K562 (cell line): ENCODE results near the gene MS4A4E. TPM values are rescaled to one million over a fixed set of nuclear protein-coding genes. Genes with fewer than 3 reads are reported as not detected.

Experiments used
- ATAC-seq: fragments of 200-7000 bp; cut with Tn5 transposase; 3 replicates; pipeline ENCODE4 v1.9.1; 2020; ENCODE audit warnings: moderate library complexity
- BruUV-seq: library from RNA; stranded (reverse); fragments of 400-500 nt; replicated peaks from 2 replicates; lab custom pipeline; 2021; lab: Mats Ljungman, UMichigan
- CTCF ChIA-PET: fragments of 300-600 bp; formaldehyde crosslinking; extraction: SDS; loops from one replicate; lab custom pipeline; 2021; ENCODE audit warnings: low intra/inter-chr PET ratio; lab: Yijun Ruan, JAX
- POLR2A ChIA-PET: fragments of 300-600, 350-650 bp; sonication (Branson Sonifier 250); formaldehyde crosslinking; extraction: SDS; loops from one replicate; lab custom pipeline; 2021; ENCODE audit warnings: antibody characterized with exemption, inconsistent platforms; lab: Yijun Ruan, JAX
- DNase-seq, 4 experiments: peaks; one replicate each; pipeline versions ENCODE4 v3.0.0 to v3.0.0-alpha.2; 2011 to 2018; ENCODE audit warnings: low spot score in 3 of 4, mixed read lengths in 3 of 4; ENCODE audit errors: extremely low read depth in 1 of 4
- FAIRE-seq: peaks from 2 replicates; lab custom pipeline; 2011; peaks lifted over from hg19 to GRCh38; lab: Jason Lieb, UNC
- H2AFZ ChIP-seq: 2 replicates; pipeline ENCODE4 v1.6.0; 2011; ENCODE audit warnings: low read depth, low read length, control low read depth, inconsistent platforms
- H3K27ac ChIP-seq: fragments of 200-600 bp; 3 replicates; pipeline ENCODE4 v1.8.0; 2011; ENCODE audit warnings: low read depth, mild to moderate bottlenecking, control low read depth, inconsistent platforms, low read length, moderate library complexity, mixed read lengths; ENCODE audit errors: extremely low read depth
- H3K27me3 ChIP-seq, 2 experiments: fragments of 300-600 bp in 1 of 2; 2 replicates in 1 of 2; 3 replicates in 1 of 2; pipeline versions ENCODE4 v1.6.0 to v1.8.0; 2011; ENCODE audit warnings: inconsistent platforms in 2 of 2, low read length in 2 of 2, mild to moderate bottlenecking in 1 of 2, mixed read lengths in 1 of 2, moderate library complexity in 1 of 2; ENCODE audit not compliant: control insufficient read depth in 2 of 2, insufficient read depth in 2 of 2
- H3K36me3 ChIP-seq: fragments of 300-600 bp; 3 replicates; pipeline ENCODE4 v1.8.0; 2011; ENCODE audit warnings: mild to moderate bottlenecking, low read length, inconsistent platforms; ENCODE audit not compliant: control insufficient read depth, insufficient read depth
- H3K4me1 ChIP-seq, 2 experiments: fragments of 200-600 bp in 1 of 2; replicated peaks in 1 of 2; 2 replicates in 1 of 2; 3 replicates in 1 of 2; pipeline versions ENCODE4 v1.5.1 to v1.8.0; 2011; ENCODE audit warnings: inconsistent platforms in 2 of 2, low read length in 2 of 2, mild to moderate bottlenecking in 1 of 2, mixed read lengths in 1 of 2, moderate library complexity in 1 of 2; ENCODE audit not compliant: control insufficient read depth in 2 of 2, insufficient read depth in 2 of 2
- H3K4me2 ChIP-seq: 2 replicates; pipeline ENCODE4 v1.6.1; 2011; ENCODE audit warnings: low read length, control low read depth, inconsistent platforms, mixed read lengths; ENCODE audit not compliant: insufficient read depth
- H3K4me3 ChIP-seq: fragments of 200-600 bp; sonication (generic), shearing (Covaris generic); 2 replicates; pipeline ENCODE4 v1.5.1; 2016; ENCODE audit warnings: control low read depth, inconsistent platforms
- H3K79me2 ChIP-seq: fragments of 200-600 bp; 3 replicates; pipeline ENCODE4 v1.8.0; 2011; ENCODE audit warnings: low read length, inconsistent platforms; ENCODE audit not compliant: control insufficient read depth, insufficient read depth
- H3K9ac ChIP-seq, 2 experiments: 2 replicates each; pipeline versions ENCODE4 v1.6.0 to v1.6.1; 2011; ENCODE audit warnings: low read depth in 2 of 2, low read length in 2 of 2, control low read depth in 1 of 2, inconsistent platforms in 1 of 2, mild to moderate bottlenecking in 1 of 2, mixed read lengths in 1 of 2; ENCODE audit not compliant: insufficient read depth in 1 of 2
- H3K9me1 ChIP-seq: one replicate; pipeline ENCODE4 v1.6.0; 2011; ENCODE audit warnings: inconsistent platforms, mild to moderate bottlenecking, low read length, moderate library complexity; ENCODE audit not compliant: control insufficient read depth, insufficient read depth
- H3K9me3 ChIP-seq: replicated peaks from 2 replicates; pipeline ENCODE4 v1.5.1; 2011; ENCODE audit warnings: low read depth, low read length, inconsistent platforms; ENCODE audit not compliant: control insufficient read depth, insufficient read depth
- H4K20me1 ChIP-seq: replicated peaks from 2 replicates; pipeline ENCODE4 v1.6.1; 2011; ENCODE audit warnings: low read length, inconsistent platforms, mixed read lengths; ENCODE audit not compliant: control insufficient read depth, insufficient read depth
- CBX3 ChIP-seq, 2 experiments: IDR thresholded peaks; 1 replicate in 1 of 2; 2 replicates in 1 of 2; pipeline ENCODE4 v1.6.1; 2012; ENCODE audit warnings: inconsistent platforms in 2 of 2, low read length in 2 of 2, borderline replicate concordance in 1 of 2, control low read depth in 1 of 2
- CBX5 ChIP-seq: IDR thresholded peaks from 2 replicates; pipeline ENCODE4 v1.6.1; 2014; ENCODE audit warnings: low read depth, borderline replicate concordance
- FOS ChIP-seq: IDR thresholded peaks from 3 replicates; pipeline ENCODE4 v1.6.1; 2011; ENCODE audit not compliant: insufficient read length; ENCODE audit errors: extremely low read depth
- MAFG ChIP-seq: fragments of 450-650 bp; conservative IDR thresholded peaks from 2 replicates; pipeline ENCODE4 v1.6.1; 2016; ENCODE audit warnings: missing genetic modification characterization, missing compliant biosample characterization
- ZNF609 ChIP-seq: sonication (generic); formaldehyde crosslinking; IDR thresholded peaks from 2 replicates; pipeline ENCODE4 v1.8.1; 2023; ENCODE audit warnings: missing genetic modification reagents, mild to moderate bottlenecking, borderline replicate concordance
- WGBS: fragments of 100-300 bp; shearing (Covaris generic); methylation state at CpG from one replicate; pipeline ENCODE4 v1.1.6; 2016; ENCODE audit warnings: low coverage, mixed read lengths; ENCODE audit not compliant: insufficient coverage; ENCODE audit errors: missing lambda C conversion rate; 5-methylcytosine and 5-hydroxymethylcytosine counted together
- in situ Hi-C: fragments of 300-500 bp; cut with MboI; formaldehyde crosslinking; loops from 4 replicates; pipeline ENCODE4 v1.15.0; 2018; ENCODE audit warnings: inconsistent platforms, mixed read lengths
- intact Hi-C: fragments of 100-400 bp; cut with micrococcal nuclease; formaldehyde crosslinking; loops from 2 replicates; pipeline ENCODE4 v1.14.2; 2022
- polyA plus RNA-seq, 8 experiments: library from polyadenylated mRNA; depleted of rRNA in 4 of 8; stranded (reverse) in 5 of 8; unstranded in 3 of 8; fragments of >200 nt; fragmentation: Nextera tagmentation in 2 of 8; fragmentation: Illumina TruSeq in 1 of 8; extraction: Ambion mirVana in 2 of 8; extraction: Trizol in 1 of 8; gene quantifications; 2 replicates each; pipeline versions ENCODE4 v1.2.1 to v1.2.3, GENCODE V29; 2011 to 2014; ENCODE audit warnings: inconsistent platforms in 1 of 8, missing spikeins in 1 of 8
- total RNA-seq, 7 experiments: library from RNA; depleted of rRNA in 6 of 7; stranded (reverse); fragments of >200 nt in 6 of 7; fragmentation: Illumina TruSeq in 2 of 7; extraction: Trizol in 2 of 7; gene quantifications; 2 replicates each; pipeline versions ENCODE4 v1.2.1 to v1.2.3, GENCODE V29; 2011 to 2021; ENCODE audit warnings: low replicate concordance in 1 of 7
- TF ChIP-seq, protein P1 (sequence below): fragments of 450-650 bp; formaldehyde crosslinking; IDR thresholded peaks from 2 replicates; pipeline ENCODE4 v1.4.0; 2020; ENCODE audit warnings: mild to moderate bottlenecking, mixed read lengths

Gene MS4A4E
- total and polyA plus RNA-seq, 9 of the 15 experiments (the other 6 are each of a cell fraction or from before 2014, with no cell fraction given) = 0.11 to 0.81 (median 0.36) TPM; not detected in 2

GRCh38 chr11:60261014-60261413, 18.1 kb upstream of the MS4A4E start:
- Histone ChIP-seq H3K9me3 (no peaks in the 10 kb centered on the region), H3K9me1 (no peaks in the 10 kb centered on the region), H3K4me3 (no peak overlapping the region), H3K27ac (no peak overlapping the region), H3K4me1 (no peaks in the 10 kb centered on the region; a peak in 1 of 5 replicates), H3K4me2 (no peak overlapping the region), H3K27me3 (no peaks in the 10 kb centered on the region), H3K36me3 (no peaks in the 10 kb centered on the region), H2AFZ (no peak overlapping the region), H3K9ac (no peak overlapping the region), H3K79me2 (no peaks in the 10 kb centered on the region), H4K20me1 (no peaks in the 10 kb centered on the region)
- TF ChIP-seq MAFG = no peak
- TF ChIP-seq, protein P1, sequence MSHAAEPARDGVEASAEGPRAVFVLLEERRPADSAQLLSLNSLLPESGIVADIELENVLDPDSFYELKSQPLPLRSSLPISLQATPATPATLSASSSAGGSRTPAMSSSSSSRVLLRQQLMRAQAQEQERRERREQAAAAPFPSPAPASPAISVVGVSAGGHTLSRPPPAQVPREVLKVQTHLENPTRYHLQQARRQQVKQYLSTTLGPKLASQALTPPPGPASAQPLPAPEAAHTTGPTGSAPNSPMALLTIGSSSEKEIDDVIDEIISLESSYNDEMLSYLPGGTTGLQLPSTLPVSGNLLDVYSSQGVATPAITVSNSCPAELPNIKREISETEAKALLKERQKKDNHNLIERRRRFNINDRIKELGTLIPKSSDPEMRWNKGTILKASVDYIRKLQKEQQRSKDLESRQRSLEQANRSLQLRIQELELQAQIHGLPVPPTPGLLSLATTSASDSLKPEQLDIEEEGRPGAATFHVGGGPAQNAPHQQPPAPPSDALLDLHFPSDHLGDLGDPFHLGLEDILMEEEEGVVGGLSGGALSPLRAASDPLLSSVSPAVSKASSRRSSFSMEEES (CRISPR knock-in tag) = no peak
- peak; percentile 70; the same call in 1 of the 2 replicates for TF ChIP-seq CBX5
- TF ChIP-seq CBX3 (IDR thresholded peaks at IDR 0.05; ENCODE audit: borderline replicate concordance in 1 of 2, low read length in 2 of 2) = peak in 1 of 2 experiments; percentile 54; a peak in 1 of 3 replicates
- no peak for TF ChIP-seq ZNF609 (CRISPR knock-in tag)
- no peak for TF ChIP-seq FOS
- ChIA-PET POLR2A (interaction anchor here (0.6 to 0.8 kb wide), 2 partner anchors 232 to 474 kb away, joined by 3 read pairs; no protein-coding TSS in a partner anchor), CTCF (no interaction called here)
- DNase-seq = no peak
- intact Hi-C loops (loop anchor here (10.0 kb wide), 1 partner anchor 494 kb away; the partner anchor contains the start of gene MS4A15), in situ Hi-C loops (no loop called here)
- FAIRE-seq = no peak
- BruUV-seq = no TSS peak
- ATAC-seq = no peak
- 22% methylated on average over 4 of the region's 4 CpGs for WGBS
